Measurements from ENCODE around the gene WDR18.

DNA sequence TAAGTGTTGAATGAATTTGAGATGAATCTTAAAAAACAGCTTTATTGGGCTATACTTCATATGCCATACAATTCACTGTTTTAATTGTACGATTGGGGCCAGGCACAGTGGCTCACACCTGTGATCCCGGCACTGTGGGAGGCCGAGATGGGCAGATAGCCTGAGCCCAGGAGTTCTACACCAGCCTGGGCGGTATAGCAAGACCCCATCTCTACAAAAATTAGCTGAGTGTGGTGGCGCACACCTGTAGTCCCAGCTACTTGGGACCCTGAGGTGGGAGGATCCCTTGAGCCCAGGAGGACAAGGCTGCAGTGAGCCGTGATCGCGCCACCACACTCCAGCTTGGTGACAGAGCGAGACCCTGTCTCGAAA is 48.0 kb upstream of the WDR18 start:
- TF ChIP-seq, protein P1, sequence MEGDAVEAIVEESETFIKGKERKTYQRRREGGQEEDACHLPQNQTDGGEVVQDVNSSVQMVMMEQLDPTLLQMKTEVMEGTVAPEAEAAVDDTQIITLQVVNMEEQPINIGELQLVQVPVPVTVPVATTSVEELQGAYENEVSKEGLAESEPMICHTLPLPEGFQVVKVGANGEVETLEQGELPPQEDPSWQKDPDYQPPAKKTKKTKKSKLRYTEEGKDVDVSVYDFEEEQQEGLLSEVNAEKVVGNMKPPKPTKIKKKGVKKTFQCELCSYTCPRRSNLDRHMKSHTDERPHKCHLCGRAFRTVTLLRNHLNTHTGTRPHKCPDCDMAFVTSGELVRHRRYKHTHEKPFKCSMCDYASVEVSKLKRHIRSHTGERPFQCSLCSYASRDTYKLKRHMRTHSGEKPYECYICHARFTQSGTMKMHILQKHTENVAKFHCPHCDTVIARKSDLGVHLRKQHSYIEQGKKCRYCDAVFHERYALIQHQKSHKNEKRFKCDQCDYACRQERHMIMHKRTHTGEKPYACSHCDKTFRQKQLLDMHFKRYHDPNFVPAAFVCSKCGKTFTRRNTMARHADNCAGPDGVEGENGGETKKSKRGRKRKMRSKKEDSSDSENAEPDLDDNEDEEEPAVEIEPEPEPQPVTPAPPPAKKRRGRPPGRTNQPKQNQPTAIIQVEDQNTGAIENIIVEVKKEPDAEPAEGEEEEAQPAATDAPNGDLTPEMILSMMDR (IDR thresholded peaks at IDR 0.05), result no peak
- no peak for TF ChIP-seq POLR2A (IDR thresholded peaks at IDR 0.05)
